H1 (cell line): ENCODE data around the gene KIF3B. TPM values are rescaled to one million over a fixed set of nuclear protein-coding genes. Genes with fewer than 3 reads are reported as not detected.

Source experiments
- CHD7 ChIP-seq: fragments of 300-600 bp; sonication (generic); IDR thresholded peaks from 2 replicates; pipeline ENCODE4 v1.7.1; 2012; ENCODE audit warnings: low read length, moderate library complexity, mild to moderate bottlenecking, inconsistent platforms; ENCODE audit not compliant: insufficient replicate concordance
- RFX5 ChIP-seq: IDR thresholded peaks from 2 replicates; pipeline ENCODE4 v1.6.1; 2011; ENCODE audit warnings: low read depth, low read length, improper control_type of control experiment, borderline replicate concordance
- polyA plus RNA-seq, 7 experiments: library from polyadenylated mRNA; depleted of rRNA in 3 of 7; stranded (reverse) in 5 of 7; unstranded in 2 of 7; fragments of >200 nt in 5 of 7; fragments of 200-250 nt in 2 of 7; gene quantifications; 1 replicate in 5 of 7; 2 replicates in 1 of 7; 4 replicates in 1 of 7; pipeline versions ENCODE4 v1.2.1 to v1.2.3, GENCODE V29; 2011 to 2013; ENCODE audit warnings: missing spikeins in 2 of 7, mixed read lengths in 2 of 7
- total RNA-seq: library from RNA; stranded (reverse); fragmentation: NEBNext Ultra II Directional; extraction: Animal tissue kit (Norgen Biotek cat#: 25700); gene quantifications from 2 replicates; pipeline ENCODE4 v1.2.1, GENCODE V29; 2021

The KIF3B gene
- total and polyA plus RNA-seq, 2 of the 8 experiments (the other 6 are each of a cell fraction or from before 2014, with no cell fraction given): 10.1 to 22.4 TPM

GRCh38 chr20:32364554-32365208, 87.2 kb downstream of the KIF3B start (continued):
- TF ChIP-seq CHD7: no peak
- no peak for TF ChIP-seq RFX5
